ENCODE results near the gene SHCBP1L. TPM values are rescaled to one million over a fixed set of nuclear protein-coding genes. Genes with fewer than 3 reads are reported as not detected.

The SHCBP1L gene
- polyA plus RNA-seq, 4 donors = 0.33 to 0.50 (median 0.46) TPM

GRCh38 chr1:182850319-182850718 is 102.6 kb downstream of the SHCBP1L start:
- DNase-seq (ENCODE audit: low read depth in 4 of 4, low spot score in 3 of 4) = no peak

Other genes starting within 250 kb of the SHCBP1L start
- 10 to 100 TPM in 1 of 4 donors, 1 to 10 TPM in 3; 5.8 to 10.5 (median 8.3) TPM for gene NPL, start 163.4 kb downstream of the SHCBP1L start, polyA plus RNA-seq (ENCODE audit: insufficient read length in 4 of 4)
- gene DHX9, start 113.8 kb downstream of the SHCBP1L start, polyA plus RNA-seq (ENCODE audit: insufficient read length in 4 of 4) = 100 to 1,000 TPM; 258 to 281 (median 271) TPM
- 100 to 1,000 TPM; 269 to 303 (median 287) TPM for gene LAMC1, start 70.3 kb upstream of the SHCBP1L start, polyA plus RNA-seq (ENCODE audit: insufficient read length in 4 of 4)
- gene LAMC2, start 233.1 kb upstream of the SHCBP1L start, polyA plus RNA-seq (ENCODE audit: insufficient read length in 4 of 4) = 1 to 10 TPM; 5.1 to 7.1 (median 6.0) TPM

All from right renal pelvis (tissue), 4 donors.